Bone marrow (tissue), 2 donors: Measurements from ENCODE around the gene GALNT6.
"Not testable (repeated sequence)": the region's sequence is repeated elsewhere in the genome, so short reads cannot be mapped to it uniquely, and the experiment has no call there.

Experiments
- DNase-seq, 2 donors: peaks; one replicate each; lab custom pipeline; 2025; lab: John Stamatoyannopoulos, UW

Gene GALNT6

DNA sequence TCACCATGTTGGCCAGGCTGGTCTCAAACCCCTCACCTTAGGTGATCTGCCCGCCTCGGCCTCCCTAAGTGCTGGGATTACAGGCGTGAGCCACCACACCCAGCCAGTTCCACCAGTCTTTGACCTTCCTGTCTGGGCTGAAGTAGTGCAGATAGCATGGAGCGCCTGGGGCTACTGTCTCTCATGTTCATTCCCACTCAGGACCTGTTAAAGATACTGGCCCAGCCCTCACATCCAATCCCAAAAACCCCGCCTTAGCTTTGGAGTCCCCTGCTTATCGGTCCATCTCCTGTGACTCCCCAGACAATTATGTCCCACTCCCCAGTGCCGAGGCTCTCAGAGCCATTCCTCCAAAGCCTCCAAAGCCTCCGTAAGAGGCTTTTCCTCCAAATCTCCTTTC, 32.7 kb downstream of the GALNT6 start:
- DNase-seq, result no peak

- no peak for DNase-seq
Measured at GRCh38 chr12:51357374-51358047, 33.7 kb downstream of the GALNT6 start.

GRCh38 chr12:51351913-51352532, 39.2 kb downstream of the GALNT6 start:
- DNase-seq, result peak; percentile 15 to 18

GRCh38 chr12:51349026-51349425, 42.2 kb downstream of the GALNT6 start:
- DNase-seq, result no peak

- DNase-seq, result no peak
Measured at GRCh38 chr12:51348116-51348515, 43.1 kb downstream of the GALNT6 start.

DNA sequence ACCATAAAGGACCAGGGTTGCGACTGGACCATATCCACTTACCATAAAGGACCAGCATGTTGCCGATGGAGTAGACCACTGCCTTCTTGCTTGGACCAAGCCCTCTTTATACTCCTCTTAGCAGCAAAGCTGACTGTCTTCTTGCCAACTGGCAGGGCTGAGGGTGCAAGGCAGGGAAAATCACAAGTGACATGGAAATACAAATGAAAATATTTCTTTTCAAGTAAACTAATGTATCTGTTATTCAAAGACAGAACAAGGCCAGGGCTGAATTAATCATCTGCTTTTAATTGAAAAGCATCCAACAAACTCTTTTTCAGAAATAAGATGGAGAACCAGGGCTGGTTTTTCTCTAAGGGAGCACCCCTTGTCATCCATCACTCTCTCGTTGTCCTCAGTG, 44.6 kb downstream of the GALNT6 start, which contains the start of gene CELA1:
Gene CELA1, minus strand, starts transcription at position 99 of the 400 bp plus-strand sequence. Its CDS starts 41 bp downstream, at position 58.
- DNase-seq, result no peak

GRCh38 chr12:51345681-51346080, 45.5 kb downstream of the GALNT6 start:
- no peak for DNase-seq

- DNase-seq, result no peak
Measured at GRCh38 chr12:51343201-51343600, 48.0 kb downstream of the GALNT6 start.

GRCh38 chr12:51342416-51342815, 48.8 kb downstream of the GALNT6 start:
- DNase-seq, result no peak

DNA sequence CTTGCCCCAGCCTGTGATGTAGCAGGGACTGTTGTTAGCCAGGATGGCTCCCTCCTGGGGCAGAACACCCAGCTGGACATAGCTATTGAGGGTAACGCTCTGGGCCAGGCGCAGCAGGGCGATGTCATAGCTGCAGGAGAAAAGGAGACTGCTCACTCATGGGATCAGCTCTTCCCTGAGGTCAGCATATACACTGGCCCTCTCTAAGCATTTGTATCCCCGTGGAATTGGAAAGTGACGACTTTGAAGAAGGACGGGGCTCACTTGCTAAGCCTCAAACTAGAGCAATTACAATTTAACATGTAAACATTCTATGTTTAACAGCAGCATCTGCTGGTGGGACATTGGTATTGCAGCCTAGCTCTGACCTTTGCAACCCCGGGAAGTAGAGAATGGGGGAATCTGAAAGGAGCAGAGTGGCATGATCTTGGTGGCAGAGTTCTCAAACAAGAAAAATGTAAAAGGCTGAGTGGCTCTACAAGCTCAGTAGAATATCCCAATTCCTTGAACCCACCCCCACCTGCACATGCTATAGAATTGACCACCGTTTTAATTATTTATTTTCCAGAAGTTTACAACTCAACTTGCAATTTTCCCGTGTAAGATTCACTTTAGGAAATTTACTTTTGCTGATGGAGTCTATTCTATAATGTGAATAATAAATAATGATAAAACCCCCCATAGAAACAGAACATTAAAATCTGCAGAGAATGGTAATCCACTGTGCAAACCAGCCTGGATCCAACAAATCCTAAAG, 49.8 kb downstream of the GALNT6 start:
- peak in 1 of 2 donors; percentile 79 for DNase-seq

DNA sequence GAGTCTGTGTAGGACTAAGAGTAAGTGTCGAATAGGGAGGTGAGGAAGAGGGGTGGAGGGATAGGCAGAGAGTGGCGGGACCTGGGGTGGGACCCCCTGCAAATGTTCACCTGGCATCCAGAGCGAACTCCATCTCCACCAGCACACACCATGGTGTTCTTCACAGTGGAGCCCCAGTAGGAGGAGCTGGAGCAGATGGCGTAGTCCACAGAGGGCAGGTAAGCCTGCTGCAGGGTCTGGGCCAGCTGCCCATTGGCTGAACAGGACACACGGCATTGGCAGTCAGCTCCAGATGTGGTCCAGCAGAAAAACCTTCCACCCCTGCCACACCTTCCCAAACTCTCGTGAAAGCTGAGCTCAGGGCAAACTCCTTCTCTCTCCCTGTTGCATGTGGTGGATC, 51.5 kb downstream of the GALNT6 start:
- DNase-seq, result no peak

- DNase-seq, result not testable (repeated sequence)
Measured at GRCh38 chr12:51337336-51337735, 53.9 kb downstream of the GALNT6 start.

DNA sequence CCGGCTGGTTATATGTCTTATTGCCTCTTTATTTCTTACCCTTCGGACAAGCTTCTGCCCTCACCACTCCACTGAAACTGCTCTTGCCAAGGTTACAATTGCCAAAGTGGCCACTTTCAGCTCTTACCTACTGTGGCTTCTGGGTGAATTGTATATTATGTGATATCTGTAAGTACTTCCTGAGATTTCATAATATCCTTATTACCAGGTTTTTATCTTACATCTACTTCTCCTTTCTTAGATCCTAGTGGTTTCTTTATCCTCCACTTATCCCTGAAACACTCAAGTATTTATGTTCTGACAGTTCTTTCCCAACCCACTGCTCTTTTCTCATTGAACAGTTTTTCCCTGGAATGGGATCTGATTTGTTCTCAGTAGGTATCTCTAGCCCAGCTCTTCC, 55.3 kb downstream of the GALNT6 start:
- DNase-seq, result peak in 1 of 2 donors; percentile 32

DNA sequence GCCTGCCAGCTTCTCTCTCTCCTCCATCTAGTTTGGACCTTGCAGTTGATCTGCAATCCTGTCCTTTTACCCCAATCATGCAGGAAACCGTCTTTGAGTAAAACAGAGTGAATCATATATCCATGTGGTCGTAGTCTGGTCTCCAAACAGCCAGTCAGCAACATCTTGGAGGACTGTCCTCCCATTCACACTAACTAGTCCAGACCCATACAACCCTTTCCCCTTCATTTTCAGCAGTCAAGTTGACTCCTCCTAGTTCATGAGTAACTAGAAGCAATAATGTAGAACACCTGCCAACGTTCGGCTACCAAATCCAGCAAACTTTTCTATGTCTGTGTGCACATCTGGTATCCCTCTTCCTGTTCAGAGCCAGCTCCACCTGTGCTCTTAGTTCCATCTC, 56.4 kb downstream of the GALNT6 start:
- peak in 1 of 2 donors; percentile 18 for DNase-seq

DNA sequence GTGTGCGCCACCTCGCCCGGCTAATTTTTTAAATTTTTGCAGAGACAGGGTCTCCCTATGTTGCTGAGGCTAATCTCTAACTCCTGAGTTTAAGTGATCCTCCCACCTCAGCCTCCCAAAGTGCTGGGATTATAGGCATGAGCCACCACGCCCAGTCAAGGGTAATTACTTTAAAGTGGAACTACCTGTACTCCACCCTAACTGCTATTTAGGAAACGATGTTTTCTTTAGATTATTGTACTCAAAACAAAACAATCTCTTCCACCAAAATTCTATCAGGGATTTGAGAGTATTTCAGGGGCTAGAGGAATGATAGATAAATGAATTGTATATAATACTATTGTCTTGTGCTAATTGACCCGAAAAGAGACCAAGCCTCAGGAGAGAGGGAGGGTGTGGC, 57.7 kb downstream of the GALNT6 start:
- DNase-seq, result no peak

DNA sequence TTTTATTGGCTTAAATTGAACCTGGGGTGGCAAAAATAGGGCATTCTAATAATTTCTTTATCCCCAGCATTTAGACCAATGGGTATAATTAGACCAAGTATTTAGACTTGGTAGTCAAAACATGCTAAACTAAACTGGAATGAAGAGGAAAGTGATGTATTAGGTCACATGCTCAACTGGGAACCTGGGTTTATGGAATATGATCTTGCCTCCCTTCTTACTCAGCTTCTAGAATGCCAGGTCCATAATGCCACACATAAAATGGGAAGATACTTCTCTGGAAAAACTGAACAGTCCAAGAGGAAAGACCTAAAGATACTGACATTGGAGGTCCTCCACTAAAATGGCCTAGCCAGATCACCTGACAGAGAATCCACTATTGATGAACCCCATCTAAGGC, 61.0 kb downstream of the GALNT6 start:
- DNase-seq, result no peak

GRCh38 chr12:51329742-51330141, 61.5 kb downstream of the GALNT6 start:
- peak in 1 of 2 donors; percentile 36 for DNase-seq

- DNase-seq, result no peak
Measured at GRCh38 chr12:51328587-51328986, 62.6 kb downstream of the GALNT6 start.

DNA sequence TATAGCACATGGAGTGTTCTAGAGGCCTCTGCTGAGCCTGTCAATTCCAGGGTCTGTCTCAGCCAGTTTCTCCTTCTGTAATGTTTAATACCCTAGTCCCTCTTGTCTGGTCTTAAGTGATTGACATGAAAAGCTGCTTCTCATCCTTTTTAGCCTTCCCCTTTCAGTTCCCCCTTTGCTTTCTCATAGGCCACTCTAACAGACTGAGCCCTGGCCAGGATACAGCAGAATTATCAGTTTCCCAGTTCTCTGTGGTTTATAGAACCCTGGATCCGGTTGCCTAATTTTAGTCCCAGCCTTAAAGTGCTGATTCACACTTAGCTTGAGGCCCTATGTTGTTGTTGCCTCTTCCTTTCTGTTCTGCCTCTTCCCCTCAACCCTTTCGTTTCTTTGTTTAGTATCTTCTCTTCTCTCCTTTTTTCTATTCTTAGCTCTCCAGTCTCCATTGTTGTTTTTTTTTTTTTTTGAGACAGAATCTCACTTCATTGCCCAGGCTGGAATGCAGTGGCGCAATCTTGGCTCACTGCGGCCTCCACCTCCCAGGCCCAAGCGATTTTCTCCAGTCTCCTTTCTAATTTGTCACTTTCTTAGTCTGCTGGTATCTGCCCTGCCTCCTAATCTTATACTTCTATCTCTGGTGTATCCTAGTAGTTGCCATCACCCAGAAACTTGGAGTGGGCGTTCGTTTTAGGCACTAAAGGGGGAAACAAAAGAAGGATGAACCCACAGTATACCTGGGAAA, 64.3 kb downstream of the GALNT6 start:
- DNase-seq, result peak in 1 of 2 donors; percentile 97

DNA sequence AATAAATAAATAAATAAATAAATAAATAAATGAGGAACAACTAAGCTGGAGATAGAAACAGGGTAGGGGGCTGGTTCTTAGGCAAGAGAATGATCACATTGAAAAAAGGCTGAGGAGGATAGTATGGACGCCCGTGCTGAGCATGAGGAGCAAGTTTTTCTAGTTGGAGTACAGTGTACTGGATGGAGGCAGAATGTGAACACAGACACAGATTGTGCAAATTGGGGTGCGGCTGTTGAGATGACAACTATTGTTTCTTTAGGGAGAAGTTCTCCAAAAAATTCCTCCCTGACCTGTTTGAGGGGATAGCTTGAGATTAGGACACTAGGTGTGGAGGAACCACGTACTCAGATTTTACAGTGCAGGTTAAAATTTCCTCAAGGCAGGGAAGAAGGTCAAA, 66.3 kb downstream of the GALNT6 start:
- no peak for DNase-seq

DNA sequence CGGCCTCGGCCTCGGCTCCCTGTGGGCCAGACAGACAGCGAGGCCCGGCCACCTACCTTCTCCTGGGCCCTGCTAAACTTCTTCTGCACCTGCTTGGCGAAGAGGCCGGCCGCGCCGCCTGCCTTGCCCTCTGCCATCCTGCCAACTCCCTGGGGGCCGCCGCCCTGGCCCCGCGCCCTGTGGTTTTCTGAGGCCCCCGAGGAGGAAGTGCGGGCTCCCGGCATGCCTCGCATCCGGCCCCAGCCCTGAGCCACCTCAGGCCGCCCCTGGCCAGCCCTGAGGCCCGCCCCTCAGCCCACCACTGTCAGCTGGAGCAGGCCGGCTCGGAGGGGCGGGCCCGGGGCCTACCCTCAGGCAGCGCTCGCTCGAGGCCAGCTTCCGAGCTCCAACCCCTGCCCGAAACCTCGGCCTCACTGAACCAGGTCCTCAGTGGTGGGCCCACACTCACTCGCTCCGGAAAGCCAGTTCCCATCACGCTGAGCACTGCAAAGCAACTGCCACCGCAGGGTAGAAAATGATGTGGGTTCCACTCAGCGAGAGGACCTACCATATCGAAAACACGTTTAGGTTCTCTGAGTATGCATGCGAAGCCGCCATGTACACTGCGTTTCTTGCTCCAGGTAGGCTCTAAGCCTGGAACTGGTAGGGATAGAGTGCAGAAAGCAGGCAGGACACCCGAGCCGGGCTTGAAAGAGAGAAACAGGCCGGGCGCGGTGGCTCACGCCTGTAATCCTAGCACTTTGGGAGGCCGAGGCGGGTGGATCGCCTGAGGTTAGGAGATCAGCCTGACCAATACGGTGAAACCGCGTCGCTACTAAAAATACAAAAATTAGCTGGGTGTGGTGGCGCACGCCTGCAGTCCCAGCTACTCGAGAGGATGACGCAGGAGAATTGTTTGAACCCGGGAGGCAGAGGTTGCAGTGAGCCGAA, 67.0 kb downstream of the GALNT6 start, which contains the start of gene BIN2:
Gene BIN2, minus strand, starts transcription at position 209 of the 930 bp plus-strand sequence. Its CDS starts 72 bp downstream, at position 137.
- peak; percentile 28 to 40 for DNase-seq
